ENCODE measurements around the gene RPL7A.
"Not testable (repeated sequence)": the region's sequence is repeated elsewhere in the genome, so short reads cannot be mapped to it uniquely, and the experiment has no call there.

RPL7A gene

GRCh38 chr9:133333011-133333410 lies 15.0 kb upstream of the RPL7A start:
- TF ChIP-seq SP1 (IDR thresholded peaks at IDR 0.05) (no peak), ELF4 (IDR thresholded peaks at IDR 0.05) (no peak), PKNOX1 (IDR thresholded peaks at IDR 0.05) (no peak), L3MBTL2 (conservative IDR thresholded peaks at IDR 0.05) (no peak), NFRKB (IDR thresholded peaks at IDR 0.05) (no peak), TARDBP (IDR thresholded peaks at IDR 0.05) (no peak), BHLHE40 (IDR thresholded peaks at IDR 0.05; ENCODE audit: borderline replicate concordance) (no peak), HDGF (IDR thresholded peaks at IDR 0.05; ENCODE audit: borderline replicate concordance) (no peak), FOXM1 (IDR thresholded peaks at IDR 0.05; ENCODE audit: borderline replicate concordance) (no peak), FOXA1 (IDR thresholded peaks at IDR 0.05) (no peak), FOXK2 (IDR thresholded peaks at IDR 0.05) (no peak), SUZ12 (IDR thresholded peaks at IDR 0.05) (no peak), ARNT (IDR thresholded peaks at IDR 0.05) (no peak), ZNF384 (IDR thresholded peaks at IDR 0.05) (no peak)
- DNase-seq (ENCODE audit: extremely low spot score): no peak
- ChIA-PET CTCF (no interaction called here), POLR2A (no interaction called here)

GRCh38 chr9:133333566-133333965 lies 14.5 kb upstream of the RPL7A start:
- no peak for DNase-seq (ENCODE audit: extremely low spot score)
- no peak for TF ChIP-seq ARNT (IDR thresholded peaks at IDR 0.05)
- no peak for TF ChIP-seq BHLHE40 (IDR thresholded peaks at IDR 0.05; ENCODE audit: borderline replicate concordance)
- TF ChIP-seq L3MBTL2 (conservative IDR thresholded peaks at IDR 0.05): no peak
- TF ChIP-seq NFRKB (IDR thresholded peaks at IDR 0.05): no peak
- TF ChIP-seq FOXK2 (IDR thresholded peaks at IDR 0.05): no peak
- TF ChIP-seq LEF1 (IDR thresholded peaks at IDR 0.05; ENCODE audit: borderline replicate concordance): no peak
- no peak for TF ChIP-seq ZNF384 (IDR thresholded peaks at IDR 0.05)
- TF ChIP-seq CTBP1 (IDR thresholded peaks at IDR 0.05; ENCODE audit: borderline replicate concordance): no peak
- TF ChIP-seq HDGF (IDR thresholded peaks at IDR 0.05; ENCODE audit: borderline replicate concordance): no peak
- no peak for TF ChIP-seq PKNOX1 (IDR thresholded peaks at IDR 0.05)
- no peak for TF ChIP-seq TARDBP (IDR thresholded peaks at IDR 0.05)
- TF ChIP-seq SP1 (IDR thresholded peaks at IDR 0.05): no peak
- no peak for TF ChIP-seq ELF4 (IDR thresholded peaks at IDR 0.05)
- TF ChIP-seq FOXA1 (IDR thresholded peaks at IDR 0.05): no peak
- no peak for TF ChIP-seq SUZ12 (IDR thresholded peaks at IDR 0.05)
- TF ChIP-seq FOXM1 (IDR thresholded peaks at IDR 0.05; ENCODE audit: borderline replicate concordance): no peak
- CTCF ChIA-PET: interaction anchor here (1.2 kb wide), 1 partner anchor 95 kb away, joined by 3 read pairs; no protein-coding TSS in a partner anchor
- POLR2A ChIA-PET: no interaction called here

- CTCF ChIA-PET: interaction anchor here (1.2 kb wide), 1 partner anchor 96 kb away, joined by 3 read pairs; no protein-coding TSS in a partner anchor
- no peak for DNase-seq (ENCODE audit: extremely low spot score)
- POLR2A ChIA-PET: interaction anchor here (1.0 to 1.7 kb wide), 2 partner anchors 14 to 22 kb away, joined by 4 to 9 read pairs; partner anchors contain the start of genes MED22, RPL7A and SURF1
- TF ChIP-seq ARNT (IDR thresholded peaks at IDR 0.05) (no peak), L3MBTL2 (conservative IDR thresholded peaks at IDR 0.05) (no peak), CTBP1 (IDR thresholded peaks at IDR 0.05; ENCODE audit: borderline replicate concordance) (no peak), HDGF (IDR thresholded peaks at IDR 0.05; ENCODE audit: borderline replicate concordance) (no peak), ELF4 (IDR thresholded peaks at IDR 0.05) (no peak), NFRKB (IDR thresholded peaks at IDR 0.05) (no peak), BHLHE40 (IDR thresholded peaks at IDR 0.05; ENCODE audit: borderline replicate concordance) (no peak), SUZ12 (IDR thresholded peaks at IDR 0.05) (no peak), PKNOX1 (IDR thresholded peaks at IDR 0.05) (no peak), FOXA1 (IDR thresholded peaks at IDR 0.05) (no peak), LEF1 (IDR thresholded peaks at IDR 0.05; ENCODE audit: borderline replicate concordance) (no peak)
Observed at GRCh38 chr9:133334161-133334560, 13.9 kb upstream of the RPL7A start.

DNA sequence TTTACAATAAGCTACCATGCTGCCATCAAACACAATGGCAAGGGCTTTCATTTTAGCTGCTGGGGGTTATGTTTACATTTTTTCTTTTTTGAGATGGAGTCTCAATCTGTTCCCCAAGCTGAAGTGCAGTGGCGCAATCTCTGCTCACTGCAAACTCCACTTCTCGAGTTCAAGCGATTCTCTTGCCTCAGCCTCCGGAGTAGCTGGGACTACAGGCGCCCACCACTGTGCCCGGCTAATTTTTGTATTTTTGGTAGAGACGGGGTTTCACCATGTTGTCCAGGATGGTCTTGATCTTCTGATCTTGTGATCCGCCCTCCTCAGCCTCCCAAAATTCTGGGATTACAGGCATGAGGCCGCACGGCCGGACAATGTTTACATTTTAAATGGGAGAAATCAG lies 13.1 kb upstream of the RPL7A start:
- not testable (repeated sequence) for DNase-seq (ENCODE audit: extremely low spot score)
- ChIA-PET CTCF (interaction anchor here (1.2 kb wide), 1 partner anchor 149 kb away, joined by 3 read pairs; no protein-coding TSS in a partner anchor), POLR2A (interaction anchor here (1.0 to 1.7 kb wide), 2 partner anchors 14 to 21 kb away, joined by 4 to 9 read pairs; partner anchors contain the start of genes MED22, RPL7A and SURF1)

- ChIA-PET CTCF (no interaction called here), POLR2A (no interaction called here)
- TF ChIP-seq ZNF384 (IDR thresholded peaks at IDR 0.05) (no peak), TARDBP (IDR thresholded peaks at IDR 0.05) (no peak), SUZ12 (IDR thresholded peaks at IDR 0.05) (no peak), PKNOX1 (IDR thresholded peaks at IDR 0.05) (no peak), ARNT (IDR thresholded peaks at IDR 0.05) (0 out of 2 replicates have a peak, but pooled peaks have one; percentile 55), FOXM1 (IDR thresholded peaks at IDR 0.05; ENCODE audit: borderline replicate concordance) (peak; percentile 67; the same call in 1 of the 2 replicates), CTBP1 (IDR thresholded peaks at IDR 0.05; ENCODE audit: borderline replicate concordance) (peak; percentile 12; the same call in 1 of the 2 replicates), SP1 (IDR thresholded peaks at IDR 0.05) (no peak), L3MBTL2 (conservative IDR thresholded peaks at IDR 0.05) (peak; percentile 96), FOXA1 (IDR thresholded peaks at IDR 0.05) (no peak), ELF4 (IDR thresholded peaks at IDR 0.05) (peak; percentile 61), BHLHE40 (IDR thresholded peaks at IDR 0.05; ENCODE audit: borderline replicate concordance) (no peak), LEF1 (IDR thresholded peaks at IDR 0.05; ENCODE audit: borderline replicate concordance) (no peak), HDGF (IDR thresholded peaks at IDR 0.05; ENCODE audit: borderline replicate concordance) (0 out of 2 replicates have a peak, but pooled peaks have one; percentile 82), FOXK2 (IDR thresholded peaks at IDR 0.05) (no peak), NFRKB (IDR thresholded peaks at IDR 0.05) (no peak)
- peak; percentile 89 for DNase-seq (ENCODE audit: extremely low spot score)
Observed at GRCh38 chr9:133335924-133336811, 11.8 kb upstream of the RPL7A start, which contains the start of gene SURF6. Gene SURF6, minus strand, starts transcription at chr9:133336188. Its CDS starts 56 bp downstream, at chr9:133336132.
